A673 (cell line): ENCODE data around the gene CCT2.

Experiments
- EZH2 ChIP-seq: fragments of 200-600 bp; sonication (generic); IDR thresholded peaks from 2 replicates; pipeline ENCODE4 v1.6.1; 2017; ENCODE audit warnings: borderline replicate concordance, low read depth, mild to moderate bottlenecking, mixed read lengths, antibody characterized with exemption, low read length; ENCODE audit not compliant: poor library complexity, severe bottlenecking
- TF ChIP-seq, protein P1 (sequence below): fragments of 300-800, 200-600 bp; sonication (generic); conservative IDR thresholded peaks from 2 replicates; pipeline ENCODE4 v1.5.1; 2017; ENCODE audit warnings: low read depth, mild to moderate bottlenecking, antibody characterized with exemption, low read length, moderate library complexity, mixed read lengths

DNA sequence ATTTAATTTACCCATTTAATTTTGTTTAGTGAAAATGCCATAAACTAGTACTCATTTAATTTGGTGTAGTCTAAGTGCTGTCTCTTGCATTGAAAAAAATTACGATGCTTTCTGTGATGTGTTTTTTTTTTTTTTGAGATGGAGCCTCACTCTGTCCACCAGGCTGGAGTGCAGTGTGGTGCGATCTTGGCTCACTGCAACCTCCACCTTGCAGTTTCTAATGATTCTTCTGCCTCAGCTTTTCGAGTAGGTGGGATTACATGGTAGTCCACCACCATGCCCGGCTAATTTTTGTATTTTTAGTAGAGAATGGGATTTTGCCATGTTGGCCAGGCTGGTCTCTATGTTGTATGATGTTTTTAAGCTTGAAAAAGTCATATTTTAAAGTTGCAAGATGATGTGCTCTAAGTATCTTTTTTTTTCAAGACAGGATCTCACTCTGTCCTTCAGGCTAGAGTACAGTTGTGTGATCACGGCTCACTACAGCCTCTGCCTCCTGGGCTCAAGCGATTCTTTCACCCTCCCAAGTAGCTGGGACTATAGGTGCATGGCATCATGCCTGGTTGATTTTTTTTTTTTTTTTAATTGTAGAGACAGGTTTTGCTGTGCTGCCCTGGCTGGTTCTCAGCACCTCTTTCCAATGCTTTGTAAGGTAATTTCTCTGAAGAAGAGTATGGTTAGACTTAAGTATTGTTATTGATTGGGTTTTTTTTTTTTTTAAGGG lies 16.9 kb downstream of the CCT2 start:
- TF ChIP-seq EZH2 = no peak
- TF ChIP-seq, protein P1, sequence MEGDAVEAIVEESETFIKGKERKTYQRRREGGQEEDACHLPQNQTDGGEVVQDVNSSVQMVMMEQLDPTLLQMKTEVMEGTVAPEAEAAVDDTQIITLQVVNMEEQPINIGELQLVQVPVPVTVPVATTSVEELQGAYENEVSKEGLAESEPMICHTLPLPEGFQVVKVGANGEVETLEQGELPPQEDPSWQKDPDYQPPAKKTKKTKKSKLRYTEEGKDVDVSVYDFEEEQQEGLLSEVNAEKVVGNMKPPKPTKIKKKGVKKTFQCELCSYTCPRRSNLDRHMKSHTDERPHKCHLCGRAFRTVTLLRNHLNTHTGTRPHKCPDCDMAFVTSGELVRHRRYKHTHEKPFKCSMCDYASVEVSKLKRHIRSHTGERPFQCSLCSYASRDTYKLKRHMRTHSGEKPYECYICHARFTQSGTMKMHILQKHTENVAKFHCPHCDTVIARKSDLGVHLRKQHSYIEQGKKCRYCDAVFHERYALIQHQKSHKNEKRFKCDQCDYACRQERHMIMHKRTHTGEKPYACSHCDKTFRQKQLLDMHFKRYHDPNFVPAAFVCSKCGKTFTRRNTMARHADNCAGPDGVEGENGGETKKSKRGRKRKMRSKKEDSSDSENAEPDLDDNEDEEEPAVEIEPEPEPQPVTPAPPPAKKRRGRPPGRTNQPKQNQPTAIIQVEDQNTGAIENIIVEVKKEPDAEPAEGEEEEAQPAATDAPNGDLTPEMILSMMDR = no peak
